H1 (cell line): ENCODE results near the gene RPTOR. TPM values are rescaled to one million over a fixed set of nuclear protein-coding genes. Genes with fewer than 3 reads are reported as not detected.

Source experiments
- CTBP2 ChIP-seq: IDR thresholded peaks from 2 replicates; pipeline ENCODE4 v1.7.0; 2011; ENCODE audit warnings: borderline replicate concordance, mild to moderate bottlenecking, moderate library complexity, mixed read lengths, low read length; ENCODE audit not compliant: insufficient read depth, insufficient read length
- KDM5A ChIP-seq: fragments of 200-600 bp; IDR thresholded peaks from 2 replicates; pipeline ENCODE4 v1.7.1; 2012; ENCODE audit warnings: mild to moderate bottlenecking, low read length, inconsistent platforms, mixed read lengths
- polyA plus RNA-seq, 7 experiments: library from polyadenylated mRNA; depleted of rRNA in 3 of 7; stranded (reverse) in 5 of 7; unstranded in 2 of 7; fragments of >200 nt in 5 of 7; fragments of 200-250 nt in 2 of 7; gene quantifications; 1 replicate in 5 of 7; 2 replicates in 1 of 7; 4 replicates in 1 of 7; pipeline versions ENCODE4 v1.2.1 to v1.2.3, GENCODE V29; 2011 to 2013; ENCODE audit warnings: missing spikeins in 2 of 7, mixed read lengths in 2 of 7
- total RNA-seq: library from RNA; stranded (reverse); fragmentation: NEBNext Ultra II Directional; extraction: Animal tissue kit (Norgen Biotek cat#: 25700); gene quantifications from 2 replicates; pipeline ENCODE4 v1.2.1, GENCODE V29; 2021

Gene RPTOR
- total and polyA plus RNA-seq, 2 of the 8 experiments (the other 6 are each of a cell fraction or from before 2014, with no cell fraction given): 6.9 to 28.7 TPM

DNA sequence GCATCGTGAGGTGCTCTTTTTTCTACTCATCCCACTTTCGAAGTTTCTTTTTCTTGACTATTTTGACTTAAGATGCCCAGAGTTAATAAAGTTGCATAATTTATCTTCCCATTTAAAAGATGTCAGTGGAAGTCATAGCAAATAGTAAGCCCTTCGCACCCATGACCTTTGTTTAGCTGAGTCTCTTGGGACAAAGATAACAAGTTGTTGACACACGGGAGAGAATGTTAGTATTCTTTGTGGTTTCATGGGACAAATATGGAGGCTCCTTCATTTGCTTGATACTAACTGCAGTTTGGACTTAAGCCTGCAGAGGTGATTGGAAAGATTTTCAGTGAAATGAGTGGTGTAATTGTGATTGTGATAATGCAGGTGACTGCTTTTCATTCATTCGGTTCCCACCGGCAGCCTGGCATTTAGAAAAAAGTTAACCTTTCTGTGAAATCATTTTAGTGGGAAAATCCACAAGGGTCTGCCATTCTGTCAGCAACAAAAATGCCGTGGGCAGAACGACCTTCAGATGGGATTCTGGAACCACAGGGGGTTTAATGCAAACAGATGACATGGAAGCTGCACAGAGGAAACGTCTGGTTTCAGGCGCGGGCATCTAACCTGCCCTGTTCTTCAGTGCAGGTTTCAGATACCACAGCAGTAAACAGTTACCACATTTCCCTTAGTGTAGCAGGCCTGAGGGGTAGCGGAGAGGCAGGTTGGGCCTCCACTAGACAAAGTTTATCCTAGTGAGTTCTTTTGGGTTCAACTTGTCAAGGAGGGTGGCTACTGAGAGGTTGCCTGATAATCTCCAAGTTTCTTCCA, 123.0 kb downstream of the RPTOR start (continued):
- TF ChIP-seq CTBP2 (no peak), KDM5A (no peak)
